DOHH2 (cell line): ENCODE measurements around the gene MAP2K7.

ENCODE experiments used
- H3F3A ChIP-seq: fragments of 200-600 bp; sonication (generic), shearing (Covaris generic); 2 replicates; pipeline ENCODE4 v1.6.0; 2016; ENCODE audit warnings: antibody characterized with exemption, mild to moderate bottlenecking; ENCODE audit not compliant: control insufficient read depth, insufficient read depth
- H3K27ac ChIP-seq: fragments of 200-600 bp; sonication (generic); 2 replicates; pipeline ENCODE4 v1.5.1; 2014; ENCODE audit warnings: low read depth, mild to moderate bottlenecking, low read length, moderate library complexity
- H3K27me3 ChIP-seq: fragments of 200-600 bp; sonication (generic); 2 replicates; pipeline ENCODE4 v1.6.1; 2014; ENCODE audit warnings: mild to moderate bottlenecking, low read length, mixed read lengths; ENCODE audit not compliant: control insufficient read depth
- H3K36me3 ChIP-seq: fragments of 200-600 bp; sonication (generic); 2 replicates; pipeline ENCODE4 v1.6.1; 2014; ENCODE audit warnings: mild to moderate bottlenecking, low read length, moderate library complexity, mixed read lengths; ENCODE audit not compliant: control insufficient read depth
- H3K4me1 ChIP-seq: fragments of 200-600 bp; sonication (generic); 2 replicates; pipeline ENCODE4 v1.6.1; 2014; ENCODE audit warnings: mild to moderate bottlenecking, low read length, mixed read lengths; ENCODE audit not compliant: control insufficient read depth
- H3K4me2 ChIP-seq: fragments of 200-600 bp; sonication (generic); 2 replicates; pipeline ENCODE4 v1.6.0; 2014; ENCODE audit warnings: mild to moderate bottlenecking, low read length, moderate library complexity
- H3K4me3 ChIP-seq: fragments of 200-600 bp; sonication (generic); 2 replicates; pipeline ENCODE4 v1.5.1; 2014; ENCODE audit warnings: mild to moderate bottlenecking, low read length, mixed read lengths
- H3K79me2 ChIP-seq: fragments of 200-600 bp; sonication (generic); 2 replicates; pipeline ENCODE4 v1.6.1; 2014; ENCODE audit warnings: mild to moderate bottlenecking, low read length, mixed read lengths; ENCODE audit not compliant: control insufficient read depth
- H3K9me2 ChIP-seq: fragments of 200-600 bp; sonication (generic); replicated peaks from 2 replicates; pipeline ENCODE4 v1.6.1; 2014; ENCODE audit warnings: mild to moderate bottlenecking, low read length, mixed read lengths; ENCODE audit not compliant: control insufficient read depth
- H3K9me3 ChIP-seq: fragments of 200-600 bp; sonication (generic); 2 replicates; pipeline ENCODE4 v1.6.1; 2014; ENCODE audit warnings: antibody characterized with exemption, low read length, mixed read lengths; ENCODE audit not compliant: control insufficient read depth, insufficient read depth
- H4K20me1 ChIP-seq: fragments of 200-600 bp; sonication (generic); 2 replicates; pipeline ENCODE4 v1.6.0; 2014; ENCODE audit warnings: low read depth, mild to moderate bottlenecking, antibody characterized with exemption, low read length, moderate library complexity; ENCODE audit not compliant: control insufficient read depth, insufficient read depth
- EZH2phosphoT487 ChIP-seq: fragments of 200-600 bp; sonication (generic); IDR thresholded peaks from 2 replicates; pipeline ENCODE4 v1.6.1; 2017; ENCODE audit warnings: borderline replicate concordance, mild to moderate bottlenecking, antibody characterized with exemption, low read length, moderate library complexity, mixed read lengths
- TF ChIP-seq, protein P1 (sequence below): fragments of 200-600 bp; sonication (generic); IDR thresholded peaks from one replicate; pipeline ENCODE4 v1.5.1; 2014; ENCODE audit warnings: antibody characterized with exemption, mild to moderate bottlenecking, low read depth, low read length; ENCODE audit not compliant: poor library complexity, severe bottlenecking

The MAP2K7 gene

DNA sequence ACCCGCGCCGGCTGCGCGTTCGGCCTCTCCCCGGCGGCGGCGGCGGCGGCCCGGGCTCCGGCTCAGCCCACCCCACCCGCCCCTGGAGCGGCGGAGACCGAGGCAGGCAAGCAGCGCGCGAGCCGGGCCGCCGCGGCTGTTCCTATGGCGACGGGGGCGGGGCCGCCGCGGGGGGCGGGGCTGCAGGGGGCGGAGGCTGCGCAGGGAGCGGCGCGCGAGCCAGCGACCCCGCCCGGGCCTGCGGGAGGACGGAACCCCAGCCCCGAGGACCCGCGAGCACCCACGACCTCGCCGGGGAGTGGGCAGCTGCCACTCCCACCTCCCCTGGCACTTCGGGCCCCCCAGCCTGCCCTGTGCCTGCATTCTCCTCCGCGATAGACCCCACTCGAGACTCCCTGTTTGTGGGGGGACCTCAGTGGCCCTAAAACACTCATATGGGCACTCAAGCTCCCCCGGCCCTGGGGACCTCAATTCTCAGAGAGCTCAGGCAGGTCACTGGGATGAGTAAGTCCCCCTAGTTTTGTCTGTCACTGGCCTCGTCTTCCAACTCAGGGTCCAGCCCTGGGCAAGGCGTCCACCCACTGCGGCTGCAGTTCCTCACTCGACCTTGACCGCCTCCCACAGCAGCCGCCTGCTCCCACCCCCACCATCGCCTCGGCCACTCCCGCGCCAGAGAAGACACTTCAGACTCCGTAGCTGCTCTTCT is 22.5 kb downstream of the MAP2K7 start, which contains the start of gene CTXN1:
CTXN1 (minus strand) TSS at position 115 of the 706 bp plus-strand sequence. CDS start 597 bp downstream, outside the sequence.
- H4K20me1 ChIP-seq = peaks cover 8% of the 10 kb centered on the region; the same call in 1 of the 2 replicates

DNA sequence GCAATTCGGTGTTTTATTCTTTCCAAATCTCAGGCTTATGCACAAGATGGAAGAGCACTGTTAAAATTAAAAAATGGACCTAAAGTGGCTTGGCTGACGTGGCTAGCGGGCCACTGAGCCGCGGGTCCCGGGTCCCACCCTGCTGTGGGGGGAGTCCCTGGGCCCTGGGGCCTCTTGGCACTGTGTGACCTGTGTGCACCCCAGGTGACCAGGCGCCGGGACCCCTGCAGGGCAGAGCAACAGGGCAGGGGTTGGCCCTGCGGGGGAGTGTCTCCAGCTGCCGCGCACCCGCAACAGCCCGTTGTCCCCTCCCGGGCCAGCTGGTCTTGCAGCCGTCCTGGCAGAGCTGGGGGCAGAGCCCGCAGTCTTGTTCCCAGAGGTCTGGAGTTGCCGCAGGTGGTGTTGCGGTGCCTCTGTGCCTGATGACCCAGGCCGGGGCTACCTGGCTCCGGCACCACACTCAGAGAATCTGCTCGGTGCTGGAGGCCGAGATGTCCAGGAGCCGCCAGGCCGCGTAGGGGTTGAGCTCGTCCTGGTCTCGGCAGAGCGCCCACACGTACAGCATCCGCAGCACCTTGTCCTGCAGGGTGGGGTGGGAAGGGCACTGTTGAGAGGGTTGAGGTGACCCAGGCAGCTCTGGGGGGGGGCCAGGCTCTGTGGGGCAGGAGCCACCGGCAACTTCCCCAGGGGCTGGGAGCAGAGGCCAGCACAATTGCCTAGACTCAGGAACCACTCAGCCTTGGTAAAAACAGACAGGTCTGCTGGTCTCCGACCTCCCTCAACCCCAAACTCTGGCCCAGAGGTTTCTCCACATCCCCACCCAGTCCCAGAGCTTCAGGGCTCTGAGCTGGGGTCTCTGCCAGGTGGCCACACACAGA is 23.3 kb downstream of the MAP2K7 start:
- Histone ChIP-seq H3K9me2 (no peaks in the 10 kb centered on the region), H3K4me1 (peaks cover 11% of the 10 kb centered on the region), H4K20me1 (0 out of 2 replicates have a peak, but pooled peaks cover 6% of the 10 kb centered on the region), H3K4me2 (peak overlapping the region; percentile 61), H3K36me3 (peaks cover 32% of the 10 kb centered on the region), H3K79me2 (no peaks in the 10 kb centered on the region), H3F3A (peaks cover 12% of the 10 kb centered on the region; the same call in 1 of the 2 replicates), H3K4me3 (no peak overlapping the region), H3K27ac (no peak overlapping the region), H3K9me3 (no peaks in the 10 kb centered on the region), H3K27me3 (no peaks in the 10 kb centered on the region)
- TF ChIP-seq, protein P1, sequence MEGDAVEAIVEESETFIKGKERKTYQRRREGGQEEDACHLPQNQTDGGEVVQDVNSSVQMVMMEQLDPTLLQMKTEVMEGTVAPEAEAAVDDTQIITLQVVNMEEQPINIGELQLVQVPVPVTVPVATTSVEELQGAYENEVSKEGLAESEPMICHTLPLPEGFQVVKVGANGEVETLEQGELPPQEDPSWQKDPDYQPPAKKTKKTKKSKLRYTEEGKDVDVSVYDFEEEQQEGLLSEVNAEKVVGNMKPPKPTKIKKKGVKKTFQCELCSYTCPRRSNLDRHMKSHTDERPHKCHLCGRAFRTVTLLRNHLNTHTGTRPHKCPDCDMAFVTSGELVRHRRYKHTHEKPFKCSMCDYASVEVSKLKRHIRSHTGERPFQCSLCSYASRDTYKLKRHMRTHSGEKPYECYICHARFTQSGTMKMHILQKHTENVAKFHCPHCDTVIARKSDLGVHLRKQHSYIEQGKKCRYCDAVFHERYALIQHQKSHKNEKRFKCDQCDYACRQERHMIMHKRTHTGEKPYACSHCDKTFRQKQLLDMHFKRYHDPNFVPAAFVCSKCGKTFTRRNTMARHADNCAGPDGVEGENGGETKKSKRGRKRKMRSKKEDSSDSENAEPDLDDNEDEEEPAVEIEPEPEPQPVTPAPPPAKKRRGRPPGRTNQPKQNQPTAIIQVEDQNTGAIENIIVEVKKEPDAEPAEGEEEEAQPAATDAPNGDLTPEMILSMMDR = no peak
- TF ChIP-seq EZH2phosphoT487 = no peak

More for the DNA sequence above, 22.5 kb downstream of the MAP2K7 start, which contains the start of gene CTXN1:
- H3K27me3 ChIP-seq = no peaks in the 10 kb centered on the region
- H3K27ac ChIP-seq = no peak within 1 kb of the TSS
- H3K9me3 ChIP-seq = no peaks in the 10 kb centered on the region
- H3K36me3 ChIP-seq = peaks cover 24% of the 10 kb centered on the region
- peaks cover 12% of the 10 kb centered on the region; the same call in 1 of the 2 replicates for H3F3A ChIP-seq
- TF ChIP-seq, protein P1 = no peak
- no peak for TF ChIP-seq EZH2phosphoT487
- peak within 1 kb of the TSS; percentile 61 for H3K4me2 ChIP-seq
- peak within 1 kb of the TSS; percentile 55 for H3K4me3 ChIP-seq
- no peaks in the 10 kb centered on the region for H3K9me2 ChIP-seq
- peaks cover 16% of the 10 kb centered on the region for H3K4me1 ChIP-seq
- H3K79me2 ChIP-seq = no peaks in the 10 kb centered on the region

DNA sequence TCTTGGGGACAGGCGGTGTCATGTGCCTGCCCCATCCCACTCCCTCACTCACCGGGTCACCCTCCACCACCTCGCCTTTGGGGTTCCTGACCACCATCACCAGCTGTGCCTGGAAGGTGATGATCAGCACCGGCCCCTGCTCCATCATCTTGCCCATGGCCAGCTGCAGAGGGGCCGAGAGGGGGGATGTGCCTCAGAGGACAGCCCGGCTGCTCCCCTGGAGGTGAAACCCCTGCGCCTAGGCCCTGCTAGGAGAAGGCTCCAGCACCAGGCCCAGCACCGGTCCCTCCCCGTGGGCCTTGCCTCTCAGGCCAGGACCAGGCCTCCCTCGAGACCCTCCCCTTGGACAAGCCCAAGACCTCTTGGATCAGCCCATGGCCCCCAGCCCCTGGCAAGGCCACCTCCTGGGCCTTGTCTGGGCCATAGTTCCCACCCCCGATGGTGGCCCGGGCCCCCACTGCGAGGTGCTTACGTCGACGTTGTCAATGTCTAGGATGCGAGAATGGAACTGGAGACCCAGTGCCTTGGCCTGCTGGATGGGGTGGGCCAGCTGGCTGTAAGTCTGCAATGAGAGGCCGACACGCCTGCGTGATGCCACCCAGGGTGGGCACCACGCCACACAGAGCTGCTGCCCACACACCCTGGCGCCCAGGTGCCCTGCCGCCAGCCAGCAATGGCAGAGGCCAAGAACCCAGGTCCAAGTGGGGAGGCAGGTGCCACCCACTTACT is 24.1 kb downstream of the MAP2K7 start:
- Histone ChIP-seq H3F3A (peaks cover 12% of the 10 kb centered on the region; the same call in 1 of the 2 replicates), H3K4me3 (no peak overlapping the region), H3K27ac (no peak overlapping the region), H3K27me3 (no peaks in the 10 kb centered on the region), H3K4me1 (peaks cover 11% of the 10 kb centered on the region), H3K36me3 (peaks cover 38% of the 10 kb centered on the region), H3K9me2 (no peaks in the 10 kb centered on the region), H3K79me2 (no peaks in the 10 kb centered on the region), H3K4me2 (no peak overlapping the region), H4K20me1 (0 out of 2 replicates have a peak, but pooled peaks cover 6% of the 10 kb centered on the region), H3K9me3 (no peaks in the 10 kb centered on the region)
- no peak for TF ChIP-seq EZH2phosphoT487
